ENCODE data around the gene GALNT9.

GALNT9 gene

GRCh38 chr12:132163911-132164288 lies 165.5 kb downstream of the GALNT9 start:
- DNase-seq (ENCODE audit: low read depth, low spot score) = no peak
- H3K4me3 ChIP-seq (ENCODE audit: low read depth, low read length) = no peak overlapping the region
- TF ChIP-seq CTCF (IDR thresholded peaks at IDR 0.05; ENCODE audit: insufficient read depth, low read length, missing control alignments) = no peak
- POLR2A ChIA-PET = no interaction called here
- CTCF ChIA-PET = interaction anchor here (1.4 to 4.1 kb wide), 4 partner anchors 10 to 450 kb away, joined by 3 to 23 read pairs (median 10); no protein-coding TSS in a partner anchor

GRCh38 chr12:132163041-132163910 lies 166.1 kb downstream of the GALNT9 start:
- CTCF ChIA-PET = interaction anchor here (1.0 to 4.1 kb wide), 5 partner anchors 10 to 450 kb away, joined by 3 to 23 read pairs (median 3); no protein-coding TSS in a partner anchor

GRCh38 chr12:132162508-132163031 lies 166.8 kb downstream of the GALNT9 start:
- peak; percentile 41 for DNase-seq (ENCODE audit: low read depth, low spot score)
- H3K4me3 ChIP-seq (ENCODE audit: low read depth, low read length) = no peak overlapping the region; the same call in 1 of the 2 replicates
- no peak for TF ChIP-seq CTCF (IDR thresholded peaks at IDR 0.05; ENCODE audit: insufficient read depth, low read length, missing control alignments)
- ChIA-PET CTCF (interaction anchor here (1.0 to 4.1 kb wide), 5 partner anchors 9 to 451 kb away, joined by 3 to 23 read pairs (median 3); no protein-coding TSS in a partner anchor), POLR2A (no interaction called here)

More at GRCh38 chr12:132163041-132163910, 166.1 kb downstream of the GALNT9 start:
- no peak overlapping the region; the same call in 1 of the 2 replicates for H3K4me3 ChIP-seq (ENCODE audit: low read depth, low read length)
- no peak for TF ChIP-seq CTCF (IDR thresholded peaks at IDR 0.05; ENCODE audit: insufficient read depth, low read length, missing control alignments)
- DNase-seq (ENCODE audit: low read depth, low spot score) = no peak
- POLR2A ChIA-PET = no interaction called here

GRCh38 chr12:132161796-132162507 lies 167.4 kb downstream of the GALNT9 start:
- ChIA-PET POLR2A (no interaction called here), CTCF (interaction anchor here (2.8 to 4.1 kb wide), 2 partner anchors 8 to 252 kb away, joined by 18 to 23 read pairs; no protein-coding TSS in a partner anchor)
- no peak for DNase-seq (ENCODE audit: low read depth, low spot score)
- TF ChIP-seq CTCF (IDR thresholded peaks at IDR 0.05; ENCODE audit: insufficient read depth, low read length, missing control alignments) = no peak
- no peak overlapping the region for H3K4me3 ChIP-seq (ENCODE audit: low read depth, low read length)

GRCh38 chr12:132161036-132161781 lies 168.2 kb downstream of the GALNT9 start:
- H3K4me3 ChIP-seq (ENCODE audit: low read depth, low read length) = no peak overlapping the region
- no peak for TF ChIP-seq CTCF (IDR thresholded peaks at IDR 0.05; ENCODE audit: insufficient read depth, low read length, missing control alignments)
- POLR2A ChIA-PET = no interaction called here
- CTCF ChIA-PET = interaction anchor here (2.8 to 4.1 kb wide), 2 partner anchors 8 to 253 kb away, joined by 18 to 23 read pairs; no protein-coding TSS in a partner anchor
- DNase-seq (ENCODE audit: low read depth, low spot score) = no peak

Data from AG04449 (cell line).